HepG2 (cell line): Measurements from ENCODE around the gene ACP7. TPM values are rescaled to one million over a fixed set of nuclear protein-coding genes. Genes with fewer than 3 reads are reported as not detected.

ENCODE experiments used
- CEBPG ChIP-seq: IDR thresholded peaks from 2 replicates; pipeline ENCODE4 v1.6.1; 2016
- DR1 ChIP-seq: sonication (generic); formaldehyde crosslinking; IDR thresholded peaks from 2 replicates; pipeline ENCODE4 v1.8.0; 2021; ENCODE audit warnings: mild to moderate bottlenecking, missing genetic modification reagents, inconsistent platforms
- GATAD1 ChIP-seq: IDR thresholded peaks from 2 replicates; pipeline ENCODE4 v1.6.1; 2016; ENCODE audit warnings: missing genetic modification reagents, missing compliant biosample characterization
- GZF1 ChIP-seq: sonication (generic); formaldehyde crosslinking; IDR thresholded peaks from 2 replicates; pipeline ENCODE4 v1.5.1; 2020; ENCODE audit warnings: mild to moderate bottlenecking, missing genetic modification reagents
- HDAC2 ChIP-seq: sonication (generic); formaldehyde crosslinking; IDR thresholded peaks from 2 replicates; pipeline ENCODE4 v1.4.0; 2020; ENCODE audit warnings: missing genetic modification reagents
- JUND ChIP-seq: sonication (generic); formaldehyde crosslinking; IDR thresholded peaks from 2 replicates; pipeline ENCODE4 v1.8.0; 2022; ENCODE audit warnings: mild to moderate bottlenecking, missing genetic modification reagents
- KLF13 ChIP-seq: sonication (generic); formaldehyde crosslinking; IDR thresholded peaks from 2 replicates; pipeline ENCODE4 v1.4.0; 2020; ENCODE audit warnings: mild to moderate bottlenecking, missing genetic modification reagents
- MIXL1 ChIP-seq: IDR thresholded peaks from 2 replicates; pipeline ENCODE4 v1.6.1; 2016
- MTERF4 ChIP-seq: sonication (generic); formaldehyde crosslinking; IDR thresholded peaks from 2 replicates; pipeline ENCODE4 v1.8.0; 2023; ENCODE audit warnings: mild to moderate bottlenecking, missing genetic modification reagents
- MTF2 ChIP-seq: sonication (generic); formaldehyde crosslinking; IDR thresholded peaks from 2 replicates; pipeline ENCODE4 v1.5.0; 2020; ENCODE audit warnings: missing genetic modification reagents, borderline replicate concordance
- SP4 ChIP-seq: sonication (generic); formaldehyde crosslinking; IDR thresholded peaks from 2 replicates; pipeline ENCODE4 v1.8.1; 2023; ENCODE audit warnings: mild to moderate bottlenecking, missing genetic modification reagents
- TBP ChIP-seq: sonication (generic); formaldehyde crosslinking; IDR thresholded peaks from 2 replicates; pipeline ENCODE4 v1.5.0; 2020; ENCODE audit warnings: missing genetic modification reagents
- ZFP90 ChIP-seq: sonication (generic); formaldehyde crosslinking; IDR thresholded peaks from 2 replicates; pipeline ENCODE4 v1.8.0; 2022; ENCODE audit warnings: missing genetic modification reagents, mild to moderate bottlenecking, inconsistent platforms, borderline replicate concordance
- ZKSCAN5 ChIP-seq: sonication (generic); formaldehyde crosslinking; IDR thresholded peaks from 2 replicates; pipeline ENCODE4 v1.5.1; 2020; ENCODE audit warnings: mild to moderate bottlenecking, missing genetic modification reagents
- ZNF451 ChIP-seq: sonication (generic); formaldehyde crosslinking; IDR thresholded peaks from 2 replicates; pipeline ENCODE4 v1.5.0; 2020; ENCODE audit warnings: mild to moderate bottlenecking, missing genetic modification reagents
- ZNF570 ChIP-seq: sonication (generic); formaldehyde crosslinking; IDR thresholded peaks from 2 replicates; pipeline ENCODE4 v1.4.0; 2020; ENCODE audit warnings: mild to moderate bottlenecking, missing genetic modification reagents, borderline replicate concordance
- ZNF607 ChIP-seq: sonication (generic); formaldehyde crosslinking; IDR thresholded peaks from 2 replicates; pipeline ENCODE4 v1.5.1; 2020; ENCODE audit warnings: missing genetic modification reagents, mild to moderate bottlenecking, borderline replicate concordance
- ZNF776 ChIP-seq: sonication (generic); formaldehyde crosslinking; IDR thresholded peaks from 2 replicates; pipeline ENCODE4 v1.4.0; 2020; ENCODE audit warnings: mild to moderate bottlenecking, missing genetic modification reagents
- ZSCAN9 ChIP-seq: IDR thresholded peaks from 2 replicates; pipeline ENCODE4 v1.6.1; 2016; ENCODE audit warnings: borderline replicate concordance
- polyA plus RNA-seq, 8 experiments: library from polyadenylated mRNA; depleted of rRNA in 3 of 8; stranded (reverse) in 7 of 8; unstranded in 1 of 8; fragments of >200 nt; fragmentation: Illumina TruSeq in 4 of 8; extraction: Trizol in 4 of 8; gene quantifications; 2 replicates each; pipeline versions ENCODE4 v1.2.1 to v1.2.3, GENCODE V29; 2011 to 2016; ENCODE audit warnings: low read depth in 4 of 8, missing spikeins in 1 of 8, mixed read lengths in 1 of 8; ENCODE audit not compliant: insufficient read depth in 1 of 8
- total RNA-seq, 5 experiments: library from RNA; depleted of rRNA; stranded (reverse); fragments of >200 nt; fragmentation: Illumina TruSeq; extraction: Trizol; gene quantifications; 2 replicates each; pipeline ENCODE4 v1.2.3, GENCODE V29; 2016; ENCODE audit warnings: low read depth in 1 of 5
- TF ChIP-seq, protein P1 (sequence below): IDR thresholded peaks from 2 replicates; pipeline ENCODE4 v1.6.1; 2016; ENCODE audit warnings: missing compliant biosample characterization, missing genetic modification reagents, borderline replicate concordance
- TF ChIP-seq, protein P2 (sequence below): sonication (generic); formaldehyde crosslinking; IDR thresholded peaks from 2 replicates; pipeline ENCODE4 v1.4.0; 2020; ENCODE audit warnings: mild to moderate bottlenecking, missing genetic modification reagents
- TF ChIP-seq, protein P3 (sequence below): sonication (generic); formaldehyde crosslinking; IDR thresholded peaks from 2 replicates; pipeline ENCODE4 v1.4.0; 2020; ENCODE audit warnings: missing genetic modification reagents
- TF ChIP-seq, protein P4 (sequence below): sonication (generic); formaldehyde crosslinking; IDR thresholded peaks from 2 replicates; pipeline ENCODE4 v1.5.0; 2020; ENCODE audit warnings: missing genetic modification reagents

Gene ACP7
- total and polyA plus RNA-seq, 2 of the 13 experiments (the other 11 are each of a cell fraction or from before 2014, with no cell fraction given) = not detected

- TF ChIP-seq, protein P1, sequence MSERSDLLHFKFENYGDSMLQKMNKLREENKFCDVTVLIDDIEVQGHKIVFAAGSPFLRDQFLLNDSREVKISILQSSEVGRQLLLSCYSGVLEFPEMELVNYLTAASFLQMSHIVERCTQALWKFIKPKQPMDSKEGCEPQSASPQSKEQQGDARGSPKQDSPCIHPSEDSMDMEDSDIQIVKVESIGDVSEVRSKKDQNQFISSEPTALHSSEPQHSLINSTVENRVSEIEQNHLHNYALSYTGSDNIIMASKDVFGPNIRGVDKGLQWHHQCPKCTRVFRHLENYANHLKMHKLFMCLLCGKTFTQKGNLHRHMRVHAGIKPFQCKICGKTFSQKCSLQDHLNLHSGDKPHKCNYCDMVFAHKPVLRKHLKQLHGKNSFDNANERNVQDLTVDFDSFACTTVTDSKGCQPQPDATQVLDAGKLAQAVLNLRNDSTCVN (CRISPR knock-in tag) = no peak
- TF ChIP-seq GZF1 (no peak), ZNF607 (CRISPR knock-in tag) (peak; percentile 93), CEBPG (CRISPR knock-in tag) (no peak), ZNF570 (CRISPR knock-in tag) (no peak), ZSCAN9 (no peak), MIXL1 (CRISPR knock-in tag) (no peak), JUND (CRISPR knock-in tag) (no peak), HDAC2 (CRISPR knock-in tag) (no peak), GATAD1 (CRISPR knock-in tag) (peak; percentile 69), TBP (CRISPR knock-in tag) (no peak), ZKSCAN5 (CRISPR knock-in tag) (no peak), KLF13 (CRISPR knock-in tag) (peak; percentile 91; the same call in 1 of the 2 replicates), MTF2 (no peak), ZNF451 (peak; percentile 61; the same call in 1 of the 2 replicates), DR1 (CRISPR knock-in tag) (peak; percentile 81), MTERF4 (CRISPR knock-in tag) (0 out of 2 replicates have a peak, but pooled peaks have one; percentile 57), ZFP90 (CRISPR knock-in tag) (peak; percentile 23; the same call in 1 of the 2 replicates), ZNF776 (CRISPR knock-in tag) (peak; percentile 59; the same call in 1 of the 2 replicates), SP4 (CRISPR knock-in tag) (peak; percentile 87)
- TF ChIP-seq, protein P2, sequence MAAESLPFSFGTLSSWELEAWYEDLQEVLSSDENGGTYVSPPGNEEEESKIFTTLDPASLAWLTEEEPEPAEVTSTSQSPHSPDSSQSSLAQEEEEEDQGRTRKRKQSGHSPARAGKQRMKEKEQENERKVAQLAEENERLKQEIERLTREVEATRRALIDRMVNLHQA = no peak
- TF ChIP-seq, protein P3, sequence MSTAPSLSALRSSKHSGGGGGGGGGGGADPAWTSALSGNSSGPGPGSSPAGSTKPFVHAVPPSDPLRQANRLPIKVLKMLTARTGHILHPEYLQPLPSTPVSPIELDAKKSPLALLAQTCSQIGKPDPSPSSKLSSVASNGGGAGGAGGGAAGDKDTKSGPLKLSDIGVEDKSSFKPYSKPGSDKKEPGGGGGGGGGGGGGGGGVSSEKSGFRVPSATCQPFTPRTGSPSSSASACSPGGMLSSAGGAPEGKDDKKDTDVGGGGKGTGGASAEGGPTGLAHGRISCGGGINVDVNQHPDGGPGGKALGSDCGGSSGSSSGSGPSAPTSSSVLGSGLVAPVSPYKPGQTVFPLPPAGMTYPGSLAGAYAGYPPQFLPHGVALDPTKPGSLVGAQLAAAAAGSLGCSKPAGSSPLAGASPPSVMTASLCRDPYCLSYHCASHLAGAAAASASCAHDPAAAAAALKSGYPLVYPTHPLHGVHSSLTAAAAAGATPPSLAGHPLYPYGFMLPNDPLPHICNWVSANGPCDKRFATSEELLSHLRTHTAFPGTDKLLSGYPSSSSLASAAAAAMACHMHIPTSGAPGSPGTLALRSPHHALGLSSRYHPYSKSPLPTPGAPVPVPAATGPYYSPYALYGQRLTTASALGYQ (CRISPR knock-in tag) = peak; percentile 55; the same call in 1 of the 2 replicates
- TF ChIP-seq, protein P4, sequence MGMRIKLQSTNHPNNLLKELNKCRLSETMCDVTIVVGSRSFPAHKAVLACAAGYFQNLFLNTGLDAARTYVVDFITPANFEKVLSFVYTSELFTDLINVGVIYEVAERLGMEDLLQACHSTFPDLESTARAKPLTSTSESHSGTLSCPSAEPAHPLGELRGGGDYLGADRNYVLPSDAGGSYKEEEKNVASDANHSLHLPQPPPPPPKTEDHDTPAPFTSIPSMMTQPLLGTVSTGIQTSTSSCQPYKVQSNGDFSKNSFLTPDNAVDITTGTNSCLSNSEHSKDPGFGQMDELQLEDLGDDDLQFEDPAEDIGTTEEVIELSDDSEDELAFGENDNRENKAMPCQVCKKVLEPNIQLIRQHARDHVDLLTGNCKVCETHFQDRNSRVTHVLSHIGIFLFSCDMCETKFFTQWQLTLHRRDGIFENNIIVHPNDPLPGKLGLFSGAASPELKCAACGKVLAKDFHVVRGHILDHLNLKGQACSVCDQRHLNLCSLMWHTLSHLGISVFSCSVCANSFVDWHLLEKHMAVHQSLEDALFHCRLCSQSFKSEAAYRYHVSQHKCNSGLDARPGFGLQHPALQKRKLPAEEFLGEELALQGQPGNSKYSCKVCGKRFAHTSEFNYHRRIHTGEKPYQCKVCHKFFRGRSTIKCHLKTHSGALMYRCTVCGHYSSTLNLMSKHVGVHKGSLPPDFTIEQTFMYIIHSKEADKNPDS (CRISPR knock-in tag) = 0 out of 2 replicates have a peak, but pooled peaks have one; percentile 32
These were observed 41.6 kb downstream of the ACP7 start, which contains the start of gene PAK4 (continued) for GRCh38 chr19:39125554-39126311.
